Activated CD4-positive, alpha-beta T cell treated with anti-CD3 and anti-CD28 coated beads, Interleukin-2, amount 50 U/mL, for 48 hours (primary cell): ENCODE results near the gene COMMD2.

Experiments used
- DNase-seq, 2 experiments: peaks; one replicate each; pipeline ENCODE4 v3.0.0-alpha.2; 2020

The COMMD2 gene

GRCh38 chr3:149752051-149752787 is at the start of gene COMMD2:
COMMD2 (minus strand) TSS chr3:149752489; CDS start chr3:149752444, 45 bp downstream.
- DNase-seq, result peak; percentile 79 to 84

- no peak for DNase-seq
Observed at GRCh38 chr3:149801639-149802038, 49.4 kb upstream of the COMMD2 start.

- no peak for DNase-seq
Observed at GRCh38 chr3:149801195-149801594, 48.9 kb upstream of the COMMD2 start.

GRCh38 chr3:149800693-149801092 is 48.4 kb upstream of the COMMD2 start:
- DNase-seq, result no peak

GRCh38 chr3:149796026-149796425 is 43.7 kb upstream of the COMMD2 start:
- no peak for DNase-seq

GRCh38 chr3:149792452-149793270 is 40.4 kb upstream of the COMMD2 start, which contains the start of gene ANKUB1:
ANKUB1 (minus strand) TSS chr3:149792554; CDS start chr3:149792366, 188 bp downstream.
- DNase-seq, result no peak

GRCh38 chr3:149790698-149791097 is 38.4 kb upstream of the COMMD2 start:
- DNase-seq, result no peak

GRCh38 chr3:149790268-149790667 is 38.0 kb upstream of the COMMD2 start:
- no peak for DNase-seq

GRCh38 chr3:149784064-149784704 is 31.9 kb upstream of the COMMD2 start:
- DNase-seq, result no peak

- DNase-seq, result no peak
Observed at GRCh38 chr3:149783576-149783975, 31.3 kb upstream of the COMMD2 start.

- no peak for DNase-seq
Observed at GRCh38 chr3:149781741-149782140, 29.5 kb upstream of the COMMD2 start.

GRCh38 chr3:149781211-149781610 is 28.9 kb upstream of the COMMD2 start:
- DNase-seq, result no peak

- DNase-seq, result no peak
Observed at GRCh38 chr3:149777414-149778214, 25.3 kb upstream of the COMMD2 start.

- DNase-seq, result no peak
Observed at GRCh38 chr3:149776170-149776569, 23.9 kb upstream of the COMMD2 start.

GRCh38 chr3:149772861-149773260 is 20.6 kb upstream of the COMMD2 start:
- DNase-seq, result no peak

- DNase-seq, result peak; percentile 26 to 57
Observed at GRCh38 chr3:149771652-149772271, 19.5 kb upstream of the COMMD2 start.

- DNase-seq, result no peak
Observed at GRCh38 chr3:149770246-149770645, 18.0 kb upstream of the COMMD2 start.

- no peak for DNase-seq
Observed at GRCh38 chr3:149768704-149769103, 16.4 kb upstream of the COMMD2 start.

- DNase-seq, result no peak
Observed at GRCh38 chr3:149767720-149768119, 15.4 kb upstream of the COMMD2 start.

GRCh38 chr3:149765762-149766334 is 13.6 kb upstream of the COMMD2 start:
- DNase-seq, result no peak

- no peak for DNase-seq
Observed at GRCh38 chr3:149764302-149764701, 12.0 kb upstream of the COMMD2 start.
